CD4-positive, alpha-beta T cell treated with Interferon alpha-2 for 1 hour (primary cell): ENCODE data around the gene TBC1D10B.
"Not testable (repeated sequence)": the region's sequence is repeated elsewhere in the genome, so short reads cannot be mapped to it uniquely, and the experiment has no call there.

Experiments used
- DNase-seq, 2 donors: peaks; one replicate each; pipeline ENCODE4 v3.0.0-alpha.2; 2020 to 2022

The TBC1D10B gene

GRCh38 chr16:30354423-30355143 lies 15.7 kb downstream of the TBC1D10B start:
- DNase-seq: no peak

- DNase-seq: no peak
These were observed 16.7 kb downstream of the TBC1D10B start for GRCh38 chr16:30353438-30354129.

- no peak for DNase-seq
These were observed 17.5 kb downstream of the TBC1D10B start for GRCh38 chr16:30352488-30353401.

GRCh38 chr16:30351586-30352419 lies 18.5 kb downstream of the TBC1D10B start:
- no peak for DNase-seq

- no peak for DNase-seq
These were observed 19.3 kb downstream of the TBC1D10B start for GRCh38 chr16:30351001-30351441.

- peak in 1 of 2 donors; percentile 40 for DNase-seq
These were observed 20.0 kb downstream of the TBC1D10B start for GRCh38 chr16:30350134-30350871.

- no peak for DNase-seq
These were observed 20.6 kb downstream of the TBC1D10B start for GRCh38 chr16:30349675-30350074.

GRCh38 chr16:30348929-30349328 lies 21.4 kb downstream of the TBC1D10B start:
- DNase-seq: no peak

- DNase-seq: no peak
These were observed 22.2 kb downstream of the TBC1D10B start for GRCh38 chr16:30348113-30348512.

- DNase-seq: no peak
These were observed 24.0 kb downstream of the TBC1D10B start for GRCh38 chr16:30346286-30346685.

GRCh38 chr16:30343491-30343820 lies 26.8 kb downstream of the TBC1D10B start:
- not testable (repeated sequence) for DNase-seq

GRCh38 chr16:30342751-30343490 lies 27.4 kb downstream of the TBC1D10B start:
- no peak for DNase-seq

- DNase-seq: not testable (repeated sequence)
These were observed 28.3 kb downstream of the TBC1D10B start for GRCh38 chr16:30341971-30342370.

GRCh38 chr16:30340621-30341020 lies 29.7 kb downstream of the TBC1D10B start:
- DNase-seq: no peak

GRCh38 chr16:30338715-30339114 lies 31.6 kb downstream of the TBC1D10B start:
- DNase-seq: not testable (repeated sequence)

GRCh38 chr16:30337964-30338357 lies 32.3 kb downstream of the TBC1D10B start:
- not testable (repeated sequence) for DNase-seq

GRCh38 chr16:30335598-30336474 lies 34.5 kb downstream of the TBC1D10B start:
- no peak for DNase-seq

GRCh38 chr16:30335028-30335597 lies 35.2 kb downstream of the TBC1D10B start:
- DNase-seq: peak; percentile 80 to 85

- DNase-seq: peak; percentile 82 to 90
These were observed 35.8 kb downstream of the TBC1D10B start for GRCh38 chr16:30334473-30334989.
